Gastrocnemius medialis (tissue), 4 donors: Measurements from ENCODE around the gene LPAR6.

Source experiments
- CTCF ChIP-seq, 5 experiments: fragments of 450-650 bp in 3 of 5; fragments of 200-600 bp in 2 of 5; sonication (generic) in 2 of 5; IDR thresholded peaks in 4 of 5; conservative IDR thresholded peaks in 1 of 5; 1 replicate in 4 of 5; 2 replicates in 1 of 5; pipeline ENCODE4 v1.5.1; 2016 to 2019; ENCODE audit warnings: antibody characterized with exemption in 5 of 5, mild to moderate bottlenecking in 3 of 5, moderate library complexity in 3 of 5
- POLR2A ChIP-seq, 2 donors: fragments of 450-650 bp; IDR thresholded peaks; one replicate each; pipeline ENCODE4 v1.6.1; 2017; ENCODE audit warnings: antibody characterized with exemption in 2 of 2, mild to moderate bottlenecking in 2 of 2, moderate library complexity in 2 of 2

- no peak for TF ChIP-seq POLR2A (IDR thresholded peaks at IDR 0.05)
- TF ChIP-seq CTCF (IDR thresholded peaks at IDR 0.05 in 4 of 5, conservative IDR thresholded peaks at IDR 0.05 in 1 of 5): no peak
Measured at GRCh38 chr13:48449656-48450055, 36.7 kb upstream of the LPAR6 start.
